Stimulated activated CD8-positive, alpha-beta memory T cell treated with anti-CD3 and anti-CD28 coated beads, Interleukin-2, amount 100 ng/mL, for 1 hour (primary cell): ENCODE data around the gene TMEM115.
A peak's percentile ranks its signal among the peaks of the same experiment; 100 is the strongest.

Experiments
- DNase-seq, 2 donors: peaks; one replicate each; pipeline ENCODE4 v3.0.0-alpha.2; 2020; ENCODE audit warnings: low read depth in 2 of 2

TMEM115 gene

GRCh38 chr3:50378024-50378423 is 18.7 kb upstream of the TMEM115 start:
- no peak for DNase-seq

- DNase-seq = no peak
These were observed 16.1 kb upstream of the TMEM115 start for GRCh38 chr3:50375258-50375931.

DNA sequence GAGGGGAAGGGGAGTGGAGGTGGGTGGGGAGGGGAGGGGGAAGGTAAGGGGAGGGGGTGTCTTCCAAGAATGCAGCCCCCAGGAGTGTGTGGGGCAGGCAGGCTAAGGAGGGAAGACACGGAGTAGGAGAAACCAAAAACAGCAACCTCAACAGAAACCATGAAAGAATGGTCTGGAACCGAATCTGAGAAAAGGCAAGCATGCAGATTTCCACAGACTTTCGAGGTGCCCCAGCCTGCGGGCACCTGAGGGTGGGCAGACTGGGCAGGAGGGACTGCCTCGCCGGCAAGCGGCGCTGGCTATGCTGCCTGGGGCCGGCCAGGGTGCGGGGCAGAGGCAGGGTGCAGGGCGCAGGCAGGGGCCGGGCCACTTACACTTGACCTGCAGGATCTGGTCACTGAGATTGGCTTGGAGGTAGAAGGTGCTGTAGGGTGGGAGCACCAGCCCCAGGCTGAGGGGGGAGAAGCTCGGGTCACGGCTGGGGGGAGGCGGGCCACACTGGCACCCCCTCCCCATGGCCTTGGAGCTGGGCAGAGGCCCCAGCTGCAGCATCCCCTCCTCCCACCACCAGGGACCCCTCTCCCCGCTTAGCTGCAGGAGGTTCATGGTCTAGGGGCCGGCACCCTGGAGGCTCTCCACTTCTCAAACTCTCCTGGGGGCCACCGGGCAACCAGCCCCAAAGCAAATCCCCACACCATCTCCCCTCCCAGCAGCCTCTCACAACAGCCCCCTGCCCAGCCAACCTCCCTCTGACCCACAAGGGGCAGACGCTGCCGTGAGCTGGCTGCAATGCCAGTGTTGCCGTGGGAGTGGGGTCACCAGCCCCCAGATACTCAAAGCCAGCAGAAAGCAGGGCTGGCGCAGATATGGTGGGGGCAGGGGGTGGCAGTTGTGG is 15.3 kb upstream of the TMEM115 start:
- DNase-seq = no peak

DNA sequence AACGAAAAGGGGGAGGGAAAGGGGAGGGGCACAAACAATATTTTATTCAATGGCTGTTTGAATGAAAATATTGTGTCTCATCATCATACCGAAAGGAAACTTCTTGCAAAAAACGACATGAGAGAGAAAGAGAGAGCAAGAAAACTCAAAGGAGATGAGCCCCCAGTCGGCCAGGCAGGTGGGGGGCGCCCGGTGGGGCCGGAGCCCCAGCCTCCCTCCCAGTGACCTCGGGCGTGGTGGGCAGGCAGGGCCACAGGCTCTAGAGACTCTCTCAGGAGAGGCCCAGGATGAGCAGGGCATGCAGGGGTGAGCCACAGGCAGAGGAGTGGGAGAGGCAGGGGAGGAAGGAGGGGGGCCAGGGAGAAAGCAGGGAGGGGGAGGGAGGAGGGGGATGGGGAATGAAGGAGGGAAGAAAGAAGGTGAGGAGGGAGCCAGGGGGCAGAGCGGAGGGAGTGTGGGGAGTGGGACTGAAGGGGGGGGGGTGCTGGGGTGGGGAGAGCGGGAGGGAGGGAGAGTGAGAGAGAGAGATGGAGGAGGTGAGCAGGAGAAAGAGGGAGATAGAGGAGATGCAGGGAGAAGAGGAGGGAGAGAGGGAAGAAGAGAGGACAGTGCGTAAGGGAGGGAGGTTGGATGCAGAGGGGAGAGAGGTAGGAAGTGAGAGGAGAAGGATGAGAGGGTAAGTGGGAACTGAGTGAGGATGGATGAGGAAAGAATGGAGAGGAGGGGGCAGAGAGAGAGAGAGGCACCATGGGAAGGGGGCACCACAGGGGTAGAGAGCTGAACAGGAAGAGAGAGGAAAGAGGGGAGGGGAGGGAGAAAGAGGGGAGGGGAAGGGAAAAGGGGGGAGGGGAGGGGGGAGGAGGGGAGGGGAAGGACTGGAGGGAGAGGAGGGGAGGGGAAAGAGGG is 14.1 kb upstream of the TMEM115 start:
- DNase-seq = no peak

GRCh38 chr3:50372349-50372748 is 13.0 kb upstream of the TMEM115 start:
- DNase-seq = no peak

- no peak for DNase-seq
These were observed 11.9 kb upstream of the TMEM115 start for GRCh38 chr3:50371133-50371685.

DNA sequence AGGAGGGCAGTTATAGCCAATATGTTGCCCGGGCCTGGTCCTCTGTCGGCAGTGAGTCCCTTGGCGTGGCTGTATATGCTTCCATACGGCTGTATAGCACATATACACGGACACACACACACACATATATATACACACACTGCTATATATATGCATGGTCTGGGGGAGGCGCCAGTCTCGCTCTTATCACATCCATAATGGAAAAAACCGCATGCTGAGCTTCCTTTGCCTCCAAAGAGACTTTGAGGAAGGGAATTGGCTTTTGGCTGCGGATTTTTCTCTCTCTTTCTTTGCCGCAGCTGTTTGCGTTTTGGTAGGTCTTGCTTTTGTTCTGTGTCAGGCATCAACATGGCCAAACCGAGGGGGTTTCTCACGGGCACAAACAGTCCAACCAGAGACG is 11.3 kb upstream of the TMEM115 start:
- DNase-seq = no peak

DNA sequence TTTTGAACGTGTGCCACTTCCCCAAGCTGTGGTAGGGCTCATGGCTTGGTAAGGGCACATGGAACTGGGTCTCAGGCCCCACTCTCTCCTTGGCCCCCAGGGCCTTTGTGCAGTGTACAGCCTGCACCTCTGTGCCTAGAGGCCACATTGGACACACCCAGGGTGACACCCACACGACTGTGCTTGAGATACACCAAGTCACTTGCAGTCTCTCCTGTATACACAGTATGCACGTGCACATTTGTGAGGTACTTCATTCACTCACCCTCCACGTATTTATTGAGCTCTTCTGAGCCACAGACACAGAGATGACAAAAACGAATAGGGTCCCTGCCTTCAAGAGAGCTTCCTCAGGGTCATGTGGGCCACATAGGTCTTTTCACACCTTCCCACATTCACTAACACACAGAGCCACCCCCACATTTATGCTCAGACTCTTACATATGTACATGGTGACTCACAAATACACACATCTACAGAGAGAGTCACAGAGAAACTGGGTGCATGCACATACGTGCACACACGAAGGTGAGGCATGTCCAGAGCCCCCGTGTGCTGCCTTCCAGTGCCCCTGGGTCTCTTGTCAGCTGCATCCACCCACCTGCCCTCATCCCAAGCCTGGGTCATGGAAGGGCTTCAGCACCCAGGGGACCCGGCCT is 9.8 kb upstream of the TMEM115 start:
- no peak for DNase-seq

DNA sequence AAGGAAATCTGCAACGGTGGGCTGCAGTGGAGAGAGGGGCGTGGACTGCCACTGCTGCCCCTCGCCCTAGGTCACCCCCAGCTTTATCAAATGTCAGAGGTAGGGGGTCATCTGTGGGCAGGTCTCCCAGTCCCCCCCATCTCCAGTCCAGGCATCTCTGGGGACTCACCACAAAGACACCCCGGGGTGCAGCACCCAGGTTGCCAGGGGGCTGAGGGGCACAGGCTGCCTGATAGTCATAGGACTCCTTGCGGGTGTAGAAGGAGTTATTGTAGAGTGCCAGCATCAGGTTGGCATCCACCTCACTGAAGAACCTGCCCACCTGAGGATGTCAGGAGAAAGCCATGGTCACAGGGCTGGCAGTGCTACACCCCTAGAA is 6.5 kb upstream of the TMEM115 start:
- DNase-seq = no peak

DNA sequence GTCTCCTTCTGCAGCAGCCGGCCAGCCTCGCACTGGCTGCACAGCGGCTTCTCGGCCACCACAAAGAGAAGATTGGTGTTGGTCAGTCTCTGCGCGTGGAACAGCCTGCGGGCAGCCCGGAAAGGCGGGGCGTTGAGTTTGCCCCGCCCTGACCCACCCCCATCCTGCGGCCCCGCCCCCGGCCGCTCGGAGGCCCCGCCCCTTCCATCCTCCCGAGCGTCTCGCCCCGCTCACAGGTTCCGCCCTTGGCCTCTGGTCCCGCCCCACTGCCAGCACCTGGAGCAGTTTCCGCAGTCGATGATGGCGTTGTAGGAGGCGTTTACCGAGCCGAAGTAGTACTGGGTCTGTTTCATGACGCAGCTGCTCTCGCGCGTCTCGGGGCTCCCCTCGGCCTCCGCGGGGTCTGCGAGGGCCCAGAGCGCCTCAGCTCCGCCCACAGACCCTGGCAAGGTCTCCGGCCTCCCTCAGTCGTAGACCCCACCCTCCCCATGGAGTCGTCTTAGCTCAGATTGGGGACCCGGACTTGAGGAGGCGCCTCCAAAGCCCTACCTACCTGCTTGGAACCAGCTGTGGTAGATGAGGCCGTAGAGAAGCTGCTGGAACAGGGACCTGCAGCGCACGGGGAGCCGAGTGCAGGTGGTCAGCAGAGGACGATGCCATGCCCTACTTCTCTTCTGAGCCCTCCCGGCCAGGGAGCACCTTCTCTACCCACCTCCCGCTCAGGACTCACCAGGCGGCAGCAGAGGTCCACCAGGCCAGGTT is 5.9 kb upstream of the TMEM115 start:
- peak; percentile 83 to 90 for DNase-seq

DNA sequence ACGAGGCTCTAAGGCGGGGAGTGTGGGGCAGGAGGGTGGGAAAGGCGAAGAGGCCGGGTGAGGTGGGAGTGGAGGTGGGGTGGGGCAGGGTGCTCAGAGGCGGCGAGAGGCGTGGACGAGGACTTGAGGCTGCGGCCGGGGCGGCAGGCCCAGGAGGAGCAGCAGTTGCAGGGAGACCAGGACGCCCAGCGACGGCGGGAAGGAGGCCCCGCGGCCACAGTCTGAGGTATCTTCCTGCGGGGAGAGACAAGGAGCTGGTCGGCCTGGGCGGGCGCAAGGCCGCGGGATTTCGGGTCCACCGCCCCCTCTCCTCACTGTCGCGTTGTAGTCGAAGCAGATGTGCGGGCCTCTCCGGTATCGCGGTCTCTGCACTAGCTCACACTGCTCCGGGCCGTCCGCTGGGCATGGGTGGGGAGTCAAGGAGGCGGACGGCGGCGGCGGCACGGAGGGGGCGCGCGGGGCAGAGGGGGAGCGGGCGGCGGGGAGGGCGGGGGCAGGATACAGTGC is 5.3 kb upstream of the TMEM115 start:
- DNase-seq = no peak

DNA sequence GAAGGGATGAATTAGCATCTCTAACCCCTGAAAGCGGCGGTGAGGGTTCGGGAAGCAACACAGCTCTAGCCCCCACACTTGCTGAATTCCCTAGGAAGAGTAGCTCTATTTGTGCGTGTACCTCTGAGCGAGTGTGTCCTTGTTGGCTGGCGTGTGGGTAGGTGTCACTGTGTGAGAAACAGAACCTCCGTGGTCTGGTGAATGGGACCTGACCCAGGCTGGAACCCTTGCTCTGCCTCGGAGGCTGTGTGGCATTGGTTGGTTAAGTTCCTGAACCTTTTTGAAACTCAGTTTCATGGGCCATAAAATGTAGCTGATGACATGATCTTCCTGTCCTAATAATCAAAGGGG is 414 bp upstream of the TMEM115 start:
- no peak for DNase-seq

- no peak for DNase-seq
These were observed 888 bp downstream of the TMEM115 start for GRCh38 chr3:50358355-50358910.

DNA sequence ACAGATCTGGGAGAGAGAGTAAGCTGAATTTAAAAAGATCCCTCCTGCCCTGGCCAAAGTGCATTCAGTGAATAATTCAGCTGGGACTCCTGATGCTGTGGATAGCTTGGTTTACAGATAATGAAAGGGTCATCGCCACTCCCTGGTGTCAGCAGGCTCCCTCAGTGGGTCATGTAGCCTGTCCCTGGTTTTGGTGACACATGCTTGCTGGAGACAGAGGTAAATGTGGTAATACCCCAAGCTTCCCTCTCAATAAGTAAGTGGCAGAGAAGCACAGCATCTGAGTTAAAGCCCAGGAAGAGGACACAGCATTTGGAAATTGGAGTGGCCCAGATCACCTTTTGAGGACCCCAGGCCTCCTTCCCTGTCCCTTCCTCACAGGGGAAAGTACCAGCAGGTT is 1.8 kb downstream of the TMEM115 start:
- no peak for DNase-seq

GRCh38 chr3:50356553-50356952 is 2.8 kb downstream of the TMEM115 start:
- no peak for DNase-seq

DNA sequence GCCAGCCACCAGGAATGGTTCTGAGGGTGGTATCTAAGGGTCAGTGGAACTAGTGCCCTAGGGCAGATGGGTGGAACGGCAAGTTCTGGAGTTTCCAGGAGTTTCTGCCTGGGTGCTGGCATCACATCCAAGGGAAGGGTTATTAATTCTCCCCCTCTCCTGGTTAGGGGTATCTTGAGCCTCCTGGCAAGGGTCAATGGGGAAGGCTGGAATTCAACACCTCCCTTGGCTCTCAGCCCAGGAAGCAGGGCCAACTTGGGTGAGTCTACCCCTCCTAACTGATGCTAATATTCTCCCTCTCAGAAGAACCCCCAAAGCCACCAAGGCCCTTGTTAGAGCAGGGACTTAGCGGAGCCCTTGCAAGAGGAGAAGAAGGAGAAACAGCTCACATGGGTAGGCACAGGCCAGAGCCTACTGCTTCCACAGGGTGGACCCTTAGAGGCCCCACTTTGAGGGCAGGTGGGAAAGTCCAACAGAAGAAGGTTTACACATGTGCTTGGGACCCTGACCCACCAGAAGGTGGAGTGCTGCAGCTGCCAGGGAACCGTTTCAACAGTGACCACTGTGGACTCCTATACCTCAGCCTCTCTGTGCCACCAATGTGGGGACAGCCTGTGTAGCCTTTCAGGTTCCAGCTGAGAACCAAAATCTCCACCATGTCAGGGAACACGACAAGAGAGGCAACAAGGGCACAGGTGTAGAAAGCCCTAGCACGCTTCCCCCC is 3.3 kb downstream of the TMEM115 start:
- DNase-seq = no peak

GRCh38 chr3:50354850-50355249 is 4.5 kb downstream of the TMEM115 start:
- DNase-seq = no peak

DNA sequence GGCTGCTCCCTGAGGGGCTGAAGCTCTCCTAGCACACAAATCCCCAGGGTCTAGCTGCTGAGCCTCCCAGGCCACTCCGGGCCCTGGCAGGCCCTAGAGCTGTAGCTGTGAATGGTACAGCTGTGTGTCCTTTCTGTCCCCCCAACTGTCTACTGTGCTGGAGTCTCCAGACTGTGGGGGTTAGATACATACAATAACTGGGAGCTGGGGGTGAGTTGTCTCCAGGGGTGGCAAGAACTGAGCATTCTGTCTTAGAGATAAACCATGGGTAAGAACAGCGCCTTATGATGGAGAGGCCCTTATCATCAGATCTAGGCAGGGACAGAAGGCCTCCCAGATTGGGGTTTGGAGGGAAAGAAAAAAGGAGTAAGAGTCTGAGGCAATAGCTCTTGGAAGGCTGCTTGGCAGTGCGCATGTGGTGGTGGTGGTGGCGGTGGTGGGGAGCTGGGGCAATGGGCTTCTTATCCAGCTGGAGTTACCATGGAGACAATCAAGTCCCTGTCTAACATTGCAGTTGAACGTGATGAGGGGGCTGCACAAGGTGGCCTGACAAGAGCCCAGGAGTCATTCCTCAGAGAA is 5.0 kb downstream of the TMEM115 start:
- DNase-seq = no peak
